Fibroblast of skin of scalp (primary cell): ENCODE measurements around the gene HOXD4. TPM values are rescaled to one million over a fixed set of nuclear protein-coding genes. Genes with fewer than 3 reads are reported as not detected.

ENCODE experiments used
- DNase-seq: peaks from one replicate; pipeline ENCODE4 v3.0.0-alpha.2; 2013
- polyA plus RNA-seq, 2 experiments: library from polyadenylated mRNA; unstranded; fragments of 120-200 nt; gene quantifications; one replicate each; pipeline ENCODE4 v1.2.1, GENCODE V29; 2013; ENCODE audit not compliant: insufficient read length in 2 of 2

Gene HOXD4
- polyA plus RNA-seq (2013, experiment 1 of 2; ENCODE audit: insufficient read length): 3.2 TPM
- polyA plus RNA-seq (2013, experiment 2 of 2; ENCODE audit: insufficient read length): 2.9 TPM

- DNase-seq: no peak
Measured at GRCh38 chr2:176151442-176152287, at the start of gene HOXD4. Gene HOXD4 (plus strand): TSS chr2:176151550. CDS start chr2:176151634, 84 bp downstream.

GRCh38 chr2:176101842-176102241, 49.5 kb upstream of the HOXD4 start:
- no peak for DNase-seq

GRCh38 chr2:176102309-176102866, 49.0 kb upstream of the HOXD4 start:
- no peak for DNase-seq

GRCh38 chr2:176103194-176103593, 48.2 kb upstream of the HOXD4 start:
- DNase-seq: no peak

GRCh38 chr2:176103742-176104315, 47.5 kb upstream of the HOXD4 start:
- DNase-seq: no peak

- DNase-seq: peak; percentile 51
Measured at GRCh38 chr2:176104316-176105077, 46.9 kb upstream of the HOXD4 start.

- DNase-seq: no peak
Measured at GRCh38 chr2:176105078-176105729, 46.1 kb upstream of the HOXD4 start.

- DNase-seq: no peak
Measured at GRCh38 chr2:176105730-176106580, 45.4 kb upstream of the HOXD4 start.

- DNase-seq: no peak
Measured at GRCh38 chr2:176106581-176107539, 44.5 kb upstream of the HOXD4 start, which contains the start of gene HOXD11. Gene HOXD11 (plus strand): TSS chr2:176107280. CDS start chr2:176107356, 76 bp downstream.

GRCh38 chr2:176107731-176108181, 43.6 kb upstream of the HOXD4 start:
- no peak for DNase-seq

GRCh38 chr2:176109192-176109901, 42.0 kb upstream of the HOXD4 start:
- DNase-seq: no peak

GRCh38 chr2:176109946-176110345, 41.4 kb upstream of the HOXD4 start:
- no peak for DNase-seq

GRCh38 chr2:176110415-176111308, 40.7 kb upstream of the HOXD4 start:
- DNase-seq: no peak

GRCh38 chr2:176111309-176111663, 40.1 kb upstream of the HOXD4 start:
- peak; percentile 60 for DNase-seq

GRCh38 chr2:176111846-176112374, 39.4 kb upstream of the HOXD4 start:
- no peak for DNase-seq

- DNase-seq: no peak
Measured at GRCh38 chr2:176112375-176113302, 38.7 kb upstream of the HOXD4 start.
